Neural crest cell (in vitro differentiated cells): ENCODE data around the gene OTOP1. TPM values are rescaled to one million over a fixed set of nuclear protein-coding genes. Genes with fewer than 3 reads are reported as not detected.
"Not testable (repeated sequence)": the region's sequence is repeated elsewhere in the genome, so short reads cannot be mapped to it uniquely, and the experiment has no call there.

Experiments used
- DNase-seq: peaks from one replicate; pipeline ENCODE4 v3.0.0; 2021; ENCODE audit warnings: low read depth, mixed read lengths, low spot score
- H3K27ac Mint-ChIP-seq: one replicate; pipeline ENCODE4 v1.8.0; 2021; ENCODE audit warnings: mild to moderate bottlenecking, mixed read lengths; ENCODE audit not compliant: unreplicated experiment
- H3K27me3 Mint-ChIP-seq: 2 replicates; pipeline ENCODE4 v1.8.0; 2021; ENCODE audit warnings: low read depth, mild to moderate bottlenecking, mixed read lengths
- H3K36me3 Mint-ChIP-seq: 2 replicates; pipeline ENCODE4 v1.8.0; 2021; ENCODE audit warnings: low read depth, mild to moderate bottlenecking, mixed read lengths
- H3K4me1 Mint-ChIP-seq: 2 replicates; pipeline ENCODE4 v1.8.0; 2021; ENCODE audit warnings: mixed read lengths
- H3K4me3 Mint-ChIP-seq: one replicate; pipeline ENCODE4 v1.8.0; 2021; ENCODE audit warnings: mild to moderate bottlenecking, mixed read lengths
- H3K9me3 Mint-ChIP-seq: 2 replicates; pipeline ENCODE4 v1.8.0; 2021; ENCODE audit warnings: mixed read lengths
- CTCF ChIP-seq: fragments of 200-600 bp; sonication (generic); conservative IDR thresholded peaks from 2 replicates; pipeline ENCODE4 v1.5.0; 2021; ENCODE audit warnings: antibody characterized with exemption, mild to moderate bottlenecking
- total RNA-seq: library from RNA; stranded (reverse); gene quantifications from 2 replicates; pipeline ENCODE4 v1.2.1, GENCODE V29; 2021

Gene OTOP1
- total RNA-seq, 1 donor from 2014 or later = 0.33 TPM

GRCh38 chr4:4185528-4185927 lies 41.2 kb downstream of the OTOP1 start:
- no peak overlapping the region for H3K27ac Mint-ChIP-seq
- H3K36me3 Mint-ChIP-seq = no peaks in the 10 kb centered on the region
- H3K9me3 Mint-ChIP-seq = no peaks in the 10 kb centered on the region
- H3K4me3 Mint-ChIP-seq = no peak overlapping the region
- no peak for DNase-seq
- no peak for TF ChIP-seq CTCF
- H3K4me1 Mint-ChIP-seq = no peaks in the 10 kb centered on the region
- H3K27me3 Mint-ChIP-seq = peaks cover 47% of the 10 kb centered on the region

GRCh38 chr4:4182835-4183568 lies 43.7 kb downstream of the OTOP1 start:
- DNase-seq = peak; percentile 57
- Mint-ChIP-seq H3K27ac (no peak overlapping the region), H3K4me3 (no peak overlapping the region), H3K27me3 (peaks cover 50% of the 10 kb centered on the region), H3K4me1 (no peaks in the 10 kb centered on the region), H3K36me3 (no peaks in the 10 kb centered on the region), H3K9me3 (no peaks in the 10 kb centered on the region)
- peak; percentile 85 for TF ChIP-seq CTCF

GRCh38 chr4:4170596-4171150 lies 56.1 kb downstream of the OTOP1 start:
- H3K4me3 Mint-ChIP-seq = no peak overlapping the region
- H3K36me3 Mint-ChIP-seq = no peaks in the 10 kb centered on the region
- no peak overlapping the region for H3K27ac Mint-ChIP-seq
- H3K9me3 Mint-ChIP-seq = peaks cover 2% of the 10 kb centered on the region
- DNase-seq = no peak
- H3K4me1 Mint-ChIP-seq = peaks cover 26% of the 10 kb centered on the region
- peaks cover 16% of the 10 kb centered on the region for H3K27me3 Mint-ChIP-seq
- no peak for TF ChIP-seq CTCF

GRCh38 chr4:4167981-4168780 lies 58.5 kb downstream of the OTOP1 start:
- H3K4me3 Mint-ChIP-seq, H3K9me3 Mint-ChIP-seq, H3K27me3 Mint-ChIP-seq, H3K36me3 Mint-ChIP-seq: not testable (repeated sequence)
- DNase-seq = peak; percentile 20
- Mint-ChIP-seq H3K4me1 (peaks cover 38% of the 10 kb centered on the region), H3K27ac (peak overlapping the region; percentile 89)

- not testable (repeated sequence) for H3K4me3 Mint-ChIP-seq, H3K27me3 Mint-ChIP-seq, H3K36me3 Mint-ChIP-seq, H3K27ac Mint-ChIP-seq, H3K9me3 Mint-ChIP-seq, DNase-seq
- H3K4me1 Mint-ChIP-seq = peaks cover 48% of the 10 kb centered on the region
Measured at GRCh38 chr4:4166986-4167385, 59.7 kb downstream of the OTOP1 start.

GRCh38 chr4:4165701-4166392 lies 60.9 kb downstream of the OTOP1 start:
- H3K27me3 Mint-ChIP-seq = not testable (repeated sequence)

GRCh38 chr4:4164532-4165173 lies 62.1 kb downstream of the OTOP1 start:
- DNase-seq, H3K27me3 Mint-ChIP-seq, H3K4me3 Mint-ChIP-seq, H3K27ac Mint-ChIP-seq, H3K9me3 Mint-ChIP-seq, H3K36me3 Mint-ChIP-seq: not testable (repeated sequence)
- peaks cover 45% of the 10 kb centered on the region for H3K4me1 Mint-ChIP-seq

More at GRCh38 chr4:4165701-4166392, 60.9 kb downstream of the OTOP1 start:
- not testable (repeated sequence) for H3K36me3 Mint-ChIP-seq, H3K4me3 Mint-ChIP-seq, H3K9me3 Mint-ChIP-seq, H3K27ac Mint-ChIP-seq, DNase-seq
- H3K4me1 Mint-ChIP-seq = peaks cover 53% of the 10 kb centered on the region

GRCh38 chr4:4162186-4162585 lies 64.5 kb downstream of the OTOP1 start:
- Mint-ChIP-seq H3K27ac (peak overlapping the region; percentile 92), H3K4me1 (peaks cover 26% of the 10 kb centered on the region), H3K4me3 (peak overlapping the region; percentile 22)
- not testable (repeated sequence) for DNase-seq, H3K9me3 Mint-ChIP-seq, H3K36me3 Mint-ChIP-seq, H3K27me3 Mint-ChIP-seq

GRCh38 chr4:4160956-4161665 lies 65.6 kb downstream of the OTOP1 start:
- H3K27me3 Mint-ChIP-seq, H3K9me3 Mint-ChIP-seq, H3K27ac Mint-ChIP-seq, H3K4me3 Mint-ChIP-seq, H3K36me3 Mint-ChIP-seq, DNase-seq: not testable (repeated sequence)
- peaks cover 26% of the 10 kb centered on the region for H3K4me1 Mint-ChIP-seq
